Tibial nerve (tissue), 3 donors: ENCODE results near the gene GAPDH.

Source experiments
- POLR2A ChIP-seq, 2 donors: fragments of 450-650 bp; IDR thresholded peaks; one replicate each; pipeline ENCODE4 v1.6.1; 2017; ENCODE audit warnings: antibody characterized with exemption in 2 of 2, mild to moderate bottlenecking in 2 of 2, moderate library complexity in 2 of 2
- TF ChIP-seq, protein P1 (sequence below), 5 experiments: fragments of 200-600 bp in 3 of 5; fragments of 450-650 bp in 2 of 5; sonication (generic) in 3 of 5; IDR thresholded peaks; one replicate each; pipeline ENCODE4 v1.5.1; 2016 to 2019; ENCODE audit warnings: antibody characterized with exemption in 5 of 5, mild to moderate bottlenecking in 3 of 5, moderate library complexity in 2 of 5

DNA sequence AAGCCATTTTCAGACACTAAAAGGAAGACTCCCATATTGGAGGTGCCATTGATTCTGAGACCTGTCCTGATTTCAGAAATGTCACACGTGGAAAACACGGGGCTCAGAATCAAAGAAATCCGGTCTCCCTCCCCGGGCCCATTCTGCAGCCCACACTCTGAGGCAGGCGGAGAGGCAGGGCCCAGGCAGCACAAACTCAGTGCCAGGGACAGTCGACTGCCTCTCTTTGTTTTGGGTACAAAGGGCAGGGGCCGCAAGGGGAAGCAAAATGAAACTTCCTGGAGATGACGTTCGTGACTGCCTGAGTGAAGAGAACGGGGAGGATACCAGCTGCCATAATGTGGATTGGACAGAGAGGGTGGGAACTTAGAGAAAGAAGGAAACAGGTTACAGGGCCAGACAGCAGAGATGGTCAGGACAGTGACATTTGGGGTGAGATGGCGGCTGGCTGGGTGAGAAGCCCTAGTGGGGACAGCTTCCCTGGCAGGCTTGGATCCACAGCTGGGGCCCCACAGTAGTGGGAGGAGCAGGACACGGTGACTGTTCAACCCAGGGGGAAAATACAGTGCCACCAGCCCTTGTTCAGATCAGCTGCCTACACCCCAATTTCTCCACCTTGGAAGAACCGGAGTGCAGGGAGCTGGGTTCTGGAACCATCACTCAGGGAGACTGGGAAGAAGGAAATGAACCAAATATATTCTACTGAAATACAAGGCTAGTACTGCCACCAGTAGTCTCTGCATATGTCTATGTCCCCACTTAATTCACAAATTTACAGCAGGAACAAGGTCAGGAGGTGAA, 8.1 kb downstream of the GAPDH start:
- TF ChIP-seq, protein P1, sequence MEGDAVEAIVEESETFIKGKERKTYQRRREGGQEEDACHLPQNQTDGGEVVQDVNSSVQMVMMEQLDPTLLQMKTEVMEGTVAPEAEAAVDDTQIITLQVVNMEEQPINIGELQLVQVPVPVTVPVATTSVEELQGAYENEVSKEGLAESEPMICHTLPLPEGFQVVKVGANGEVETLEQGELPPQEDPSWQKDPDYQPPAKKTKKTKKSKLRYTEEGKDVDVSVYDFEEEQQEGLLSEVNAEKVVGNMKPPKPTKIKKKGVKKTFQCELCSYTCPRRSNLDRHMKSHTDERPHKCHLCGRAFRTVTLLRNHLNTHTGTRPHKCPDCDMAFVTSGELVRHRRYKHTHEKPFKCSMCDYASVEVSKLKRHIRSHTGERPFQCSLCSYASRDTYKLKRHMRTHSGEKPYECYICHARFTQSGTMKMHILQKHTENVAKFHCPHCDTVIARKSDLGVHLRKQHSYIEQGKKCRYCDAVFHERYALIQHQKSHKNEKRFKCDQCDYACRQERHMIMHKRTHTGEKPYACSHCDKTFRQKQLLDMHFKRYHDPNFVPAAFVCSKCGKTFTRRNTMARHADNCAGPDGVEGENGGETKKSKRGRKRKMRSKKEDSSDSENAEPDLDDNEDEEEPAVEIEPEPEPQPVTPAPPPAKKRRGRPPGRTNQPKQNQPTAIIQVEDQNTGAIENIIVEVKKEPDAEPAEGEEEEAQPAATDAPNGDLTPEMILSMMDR (IDR thresholded peaks at IDR 0.05): no peak
- TF ChIP-seq POLR2A (IDR thresholded peaks at IDR 0.05): no peak
